COLO829 (cell line): ENCODE measurements around the gene MSH3.

Experiments
- DNase-seq: peaks from one replicate; pipeline ENCODE4 v3.0.0; 2012; ENCODE audit warnings: low spot score

MSH3 gene

DNA sequence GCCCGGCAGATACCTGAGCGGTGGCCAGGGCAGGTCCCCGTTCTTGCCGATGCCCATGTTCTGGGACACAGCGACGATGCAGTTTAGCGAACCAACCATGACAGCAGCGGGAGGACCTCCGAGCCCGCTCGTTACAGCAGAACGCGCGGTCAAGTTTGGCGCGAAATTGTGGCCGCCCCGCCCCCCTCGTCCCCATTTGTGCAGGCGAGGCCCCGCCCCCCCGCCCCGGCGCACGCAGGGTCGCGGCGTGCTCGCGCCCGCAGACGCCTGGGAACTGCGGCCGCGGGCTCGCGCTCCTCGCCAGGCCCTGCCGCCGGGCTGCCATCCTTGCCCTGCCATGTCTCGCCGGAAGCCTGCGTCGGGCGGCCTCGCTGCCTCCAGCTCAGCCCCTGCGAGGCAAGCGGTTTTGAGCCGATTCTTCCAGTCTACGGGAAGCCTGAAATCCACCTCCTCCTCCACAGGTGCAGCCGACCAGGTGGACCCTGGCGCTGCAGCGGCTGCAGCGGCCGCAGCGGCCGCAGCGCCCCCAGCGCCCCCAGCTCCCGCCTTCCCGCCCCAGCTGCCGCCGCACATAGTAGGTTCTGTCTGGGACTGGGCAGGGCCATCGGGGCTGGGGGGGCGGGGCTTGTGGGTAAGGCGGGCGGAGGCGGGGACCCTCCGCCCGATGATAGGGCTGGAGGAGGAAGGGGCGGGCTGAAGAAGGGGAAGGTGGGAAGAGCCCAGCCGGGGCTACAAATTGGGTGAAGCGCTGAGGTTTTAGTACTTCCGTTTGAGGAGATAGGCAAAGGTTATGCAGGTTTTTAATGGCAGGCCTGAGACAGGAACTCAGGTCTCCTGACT, at the start of gene MSH3, which contains the start of gene DHFR:
Gene MSH3 (plus strand): TSS at position 262 of the 840 bp plus-strand sequence. CDS start 76 bp downstream, at position 338.
Gene DHFR (minus strand): TSS at position 593 of the 840 bp plus-strand sequence. CDS start 494 bp downstream, at position 99.
- DNase-seq, result peak; percentile 66

- no peak for DNase-seq
Measured at GRCh38 chr5:80607343-80607742, 47.1 kb upstream of the MSH3 start.

GRCh38 chr5:80607832-80608231, 46.6 kb upstream of the MSH3 start:
- no peak for DNase-seq

DNA sequence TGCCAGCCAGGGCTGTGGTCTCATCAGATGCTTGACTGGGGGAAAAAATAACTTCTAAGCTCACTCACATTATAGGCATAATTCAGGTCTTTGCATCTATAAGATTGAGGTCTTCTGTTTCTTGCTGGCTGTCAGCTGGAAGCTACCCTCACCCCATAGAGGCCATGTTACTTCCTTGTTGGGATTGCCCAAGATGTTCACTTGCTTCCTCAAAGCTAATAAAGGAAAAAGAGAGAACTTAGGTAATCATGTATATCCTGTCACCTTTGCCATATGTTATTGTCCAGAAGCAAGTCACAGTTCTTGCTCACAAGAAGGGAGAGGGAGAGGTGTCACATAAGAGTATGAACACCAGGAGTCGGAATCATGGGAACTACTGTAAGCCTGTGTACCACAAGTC, 45.7 kb upstream of the MSH3 start:
- no peak for DNase-seq

GRCh38 chr5:80609692-80610091, 44.8 kb upstream of the MSH3 start:
- DNase-seq, result no peak

DNA sequence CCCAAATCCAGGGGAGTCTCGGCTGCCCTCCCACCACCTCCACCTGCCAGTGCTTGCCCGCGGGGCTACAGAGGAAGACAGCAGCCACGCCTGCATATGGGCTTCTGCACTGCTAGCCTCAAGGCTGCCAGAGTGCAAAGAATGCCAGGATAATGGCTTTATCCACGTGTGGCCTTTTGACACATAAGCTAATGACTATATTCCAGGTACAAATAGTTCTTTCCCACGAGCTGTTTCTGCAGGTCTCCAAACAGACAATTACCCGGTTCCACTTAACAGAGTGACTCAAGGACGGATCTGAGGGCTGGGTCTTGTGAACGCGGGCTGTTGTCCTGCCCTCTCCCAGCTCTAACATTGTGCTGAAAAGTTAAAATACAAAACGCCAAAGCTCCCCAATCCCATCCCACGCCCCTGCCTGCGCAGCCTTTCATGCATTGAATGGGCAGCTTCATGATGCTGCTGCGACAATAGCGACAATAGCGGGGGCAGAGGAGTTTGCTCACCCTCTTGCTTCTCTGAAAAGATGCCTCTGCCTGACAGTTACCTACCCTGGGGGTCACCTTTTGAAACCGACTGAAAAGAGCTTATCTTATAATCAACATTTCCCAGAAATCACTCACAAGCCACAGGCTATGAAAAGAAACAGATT, 39.1 kb upstream of the MSH3 start:
- peak; percentile 28 for DNase-seq

GRCh38 chr5:80618438-80618837, 36.0 kb upstream of the MSH3 start:
- no peak for DNase-seq

DNA sequence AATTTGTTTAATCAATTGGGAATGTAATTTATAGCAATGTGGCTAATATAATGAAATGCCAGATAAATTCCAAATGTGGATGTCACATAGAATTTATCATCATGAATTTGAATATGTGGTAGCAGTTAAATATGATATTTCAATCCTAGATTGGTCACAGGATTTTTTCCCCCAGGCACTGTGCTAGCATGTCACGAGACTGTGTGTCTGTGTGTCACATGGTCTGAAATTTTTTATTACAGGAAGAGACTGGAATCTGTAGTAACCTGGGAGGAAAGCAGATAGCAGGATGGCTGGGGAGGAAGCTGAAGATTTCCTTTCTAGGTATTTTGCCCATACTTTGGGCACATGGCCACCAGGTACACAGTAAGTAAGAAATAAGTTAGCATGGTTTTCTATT, 35.4 kb upstream of the MSH3 start:
- peak; percentile 5 for DNase-seq

GRCh38 chr5:80620211-80620610, 34.2 kb upstream of the MSH3 start:
- DNase-seq, result no peak

GRCh38 chr5:80622756-80623155, 31.7 kb upstream of the MSH3 start:
- DNase-seq, result no peak

GRCh38 chr5:80623999-80624398, 30.5 kb upstream of the MSH3 start:
- DNase-seq, result no peak

DNA sequence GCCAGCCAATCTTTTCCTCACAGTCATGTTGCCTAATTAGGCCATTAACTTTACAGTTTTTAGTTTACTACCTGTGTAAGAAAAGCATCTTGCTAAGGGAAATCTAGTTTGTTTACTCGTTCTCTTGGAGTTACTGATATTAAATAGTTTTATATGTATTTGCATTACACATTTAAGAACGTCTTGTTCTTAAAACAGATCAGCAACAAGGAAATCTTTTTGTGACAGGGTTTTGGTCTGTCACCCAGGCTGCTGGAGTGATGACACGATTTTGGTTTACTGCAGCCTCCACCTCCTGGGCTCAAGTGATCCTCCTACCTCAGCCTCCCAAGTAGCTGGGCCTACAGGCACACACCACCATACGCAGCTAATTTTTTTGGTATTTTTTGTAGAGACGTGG, 29.2 kb upstream of the MSH3 start:
- DNase-seq, result no peak

DNA sequence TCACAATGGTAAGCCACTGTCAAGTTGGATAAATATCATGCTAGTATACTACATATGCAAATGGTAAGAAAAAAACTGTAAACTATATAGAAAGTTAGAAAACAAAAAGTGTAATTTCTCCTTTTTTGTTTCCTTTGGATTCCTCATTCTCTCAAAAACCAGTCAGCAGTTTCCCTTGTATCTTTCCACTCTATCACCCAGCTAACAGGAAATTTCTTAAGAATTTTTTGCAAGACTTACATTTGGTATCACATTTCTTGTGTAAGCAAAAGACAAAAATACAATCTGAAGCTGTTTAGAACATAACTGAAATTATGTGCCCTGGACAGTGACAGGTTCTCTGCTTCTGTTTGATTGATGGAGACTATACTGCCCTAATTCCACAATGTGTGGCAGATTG, 25.2 kb upstream of the MSH3 start:
- no peak for DNase-seq

- DNase-seq, result no peak
Measured at GRCh38 chr5:80631278-80632259, 22.9 kb upstream of the MSH3 start.

DNA sequence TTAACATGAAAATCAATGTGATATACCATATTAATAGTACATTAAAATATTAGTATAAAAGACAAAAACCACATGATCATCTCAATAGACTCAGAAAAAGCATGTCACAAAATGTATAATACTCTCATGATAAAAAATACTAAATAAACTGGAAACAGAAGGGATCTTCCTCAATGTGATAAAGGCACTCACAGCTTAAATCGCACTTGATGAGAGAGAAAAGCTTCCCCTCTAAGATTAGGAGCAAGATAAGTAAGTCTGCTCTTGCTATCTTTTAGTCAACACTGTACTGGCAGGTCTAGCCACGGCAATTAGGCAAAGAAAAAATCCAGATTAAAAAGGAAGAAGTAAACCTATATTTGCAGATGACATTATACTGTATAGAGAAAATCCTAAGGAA, 21.8 kb upstream of the MSH3 start:
- DNase-seq, result no peak

- no peak for DNase-seq
Measured at GRCh38 chr5:80634193-80634592, 20.3 kb upstream of the MSH3 start.

DNA sequence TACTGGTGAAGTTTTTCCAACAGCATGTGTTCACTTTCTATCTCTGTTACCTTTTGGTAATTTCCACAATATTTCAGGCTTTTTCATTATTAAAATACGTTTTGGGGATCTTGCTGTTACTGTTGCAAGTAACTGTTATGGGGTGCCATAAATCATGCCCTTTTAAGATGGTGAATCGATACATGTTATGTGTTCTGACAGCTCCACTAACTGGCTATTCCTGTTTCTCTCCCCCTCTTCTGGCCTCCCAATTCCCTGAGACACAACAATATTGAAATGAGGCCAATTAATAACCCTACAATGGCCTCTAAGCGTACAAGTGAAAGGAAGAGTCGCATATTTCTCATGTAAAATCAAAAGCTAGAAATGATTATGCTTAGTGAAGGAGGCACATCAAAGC, 13.1 kb upstream of the MSH3 start:
- DNase-seq, result no peak

DNA sequence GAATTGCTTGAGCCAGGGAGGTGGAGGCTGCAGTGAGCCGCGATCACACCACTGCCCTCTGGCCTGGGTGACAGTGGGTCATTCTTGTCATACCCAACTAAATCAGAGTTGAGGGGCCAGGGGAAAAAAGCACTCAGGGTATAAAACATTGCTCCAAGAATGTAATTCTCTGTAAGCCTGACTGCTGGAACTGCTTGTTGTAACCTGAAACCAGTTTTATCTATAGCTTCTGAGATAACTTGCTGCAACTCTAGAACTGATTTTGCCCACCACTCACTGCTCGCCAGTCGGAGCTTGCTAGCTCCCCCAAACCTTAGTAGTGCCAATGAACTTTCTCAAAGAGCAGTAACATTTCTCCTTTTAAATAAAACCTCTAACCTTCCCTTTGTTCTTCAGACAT, 9.6 kb upstream of the MSH3 start:
- DNase-seq, result no peak

- DNase-seq, result no peak
Measured at GRCh38 chr5:80646926-80647325, 7.5 kb upstream of the MSH3 start.

GRCh38 chr5:80653502-80653901, 950 bp upstream of the MSH3 start:
- DNase-seq, result no peak

DNA sequence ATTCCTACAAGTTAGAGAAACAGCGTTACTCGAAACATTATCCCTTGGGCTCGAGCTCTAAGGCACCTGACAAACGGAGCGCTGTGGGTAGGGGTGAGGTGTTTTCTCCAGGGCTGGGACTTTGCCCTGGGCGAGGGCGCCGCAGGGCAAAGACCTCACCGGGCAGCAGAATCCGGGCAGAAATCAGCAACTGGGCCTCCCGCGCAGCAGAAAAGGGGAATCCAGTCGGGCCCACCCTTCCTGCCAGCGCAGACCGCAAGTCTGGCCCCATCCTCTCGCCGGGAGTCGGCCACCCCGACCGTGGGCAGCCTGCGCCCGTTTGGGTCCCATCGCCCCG, 430 bp upstream of the MSH3 start:
- DNase-seq, result no peak

DNA sequence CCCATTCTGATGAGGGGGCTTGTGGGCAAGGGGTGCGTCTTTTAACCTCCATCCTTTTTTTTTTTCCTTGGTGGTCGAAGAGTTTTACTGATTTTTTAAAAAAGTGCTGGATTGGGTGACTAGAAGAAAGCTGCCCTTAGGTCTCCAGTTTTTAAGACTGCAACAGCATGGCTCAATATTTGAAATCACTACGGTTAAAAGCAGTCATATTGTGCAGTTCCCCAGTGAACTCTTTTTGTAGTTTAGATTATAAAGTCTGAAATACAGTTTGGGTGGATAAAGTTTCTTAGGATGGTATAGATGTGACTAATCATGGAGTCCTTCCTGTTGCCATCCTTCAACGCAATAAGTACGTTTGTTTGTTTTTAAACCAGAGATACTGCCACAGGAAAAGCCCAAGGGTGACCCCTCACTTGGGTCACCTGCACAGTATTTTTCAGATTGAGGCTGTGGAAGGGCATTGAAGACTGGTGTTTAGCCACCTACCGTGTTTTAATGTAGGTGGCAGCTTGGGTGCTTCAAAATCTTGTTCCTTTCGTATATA, 851 bp downstream of the MSH3 start:
- DNase-seq, result no peak
